Measurements from ENCODE around the gene FAT3. TPM values are rescaled to one million over a fixed set of nuclear protein-coding genes. Genes with fewer than 3 reads are reported as not detected.

Gene FAT3
- total RNA-seq, 1 experiment from 2014 or later: 9.1 TPM

DNA sequence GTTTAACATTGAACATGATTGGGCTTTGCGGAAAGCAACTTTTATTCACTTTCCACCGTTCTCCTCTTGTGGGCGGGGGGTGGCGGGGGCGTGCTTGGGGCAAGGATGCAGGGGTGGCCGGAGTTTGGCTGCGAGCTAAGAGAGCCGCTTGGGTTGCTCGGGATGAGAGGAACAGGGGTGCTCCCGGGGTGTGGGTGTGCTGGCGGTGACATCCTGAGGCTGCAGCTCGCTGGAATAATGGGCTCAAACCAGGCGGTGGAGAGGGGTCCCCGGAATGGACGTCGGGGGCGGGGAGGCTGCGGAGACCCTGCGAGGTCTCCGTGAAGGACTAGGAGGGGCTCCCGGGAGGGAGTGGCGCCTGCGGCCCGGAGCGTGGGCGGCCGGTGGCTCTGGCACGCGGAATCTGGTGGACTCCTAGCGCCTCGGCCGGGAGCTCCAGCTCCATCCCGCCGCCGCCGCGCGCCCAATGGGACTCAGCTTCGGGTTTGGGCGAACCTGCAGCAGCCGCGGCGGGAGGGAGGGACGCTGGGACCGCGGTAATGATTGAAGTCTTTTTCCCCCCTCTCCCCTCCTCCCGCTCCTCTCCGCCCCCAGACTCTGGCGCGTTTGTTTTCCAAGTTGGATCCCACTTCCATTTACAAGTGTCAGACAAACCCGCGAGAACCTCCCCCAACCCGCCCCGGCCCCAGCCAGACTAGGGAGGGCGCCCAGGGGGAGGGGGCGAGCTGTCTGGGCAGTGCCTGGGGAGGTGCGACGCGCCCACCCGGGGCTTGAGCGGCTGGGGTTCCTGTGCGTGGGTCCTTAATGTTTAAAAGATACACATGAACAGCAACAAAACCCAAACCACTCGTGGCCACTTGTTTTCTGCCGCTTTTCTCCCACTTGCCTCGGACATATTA lies 2.0 kb downstream of the FAT3 start:
- Histone ChIP-seq H3K9me3 (ENCODE audit: low read depth, low read length, poor library complexity, severe bottlenecking) (no peaks in the 10 kb centered on the region), H3K4me3 (ENCODE audit: low read depth, low read length, poor library complexity, severe bottlenecking) (peak overlapping the region; percentile 54), H3K27me3 (replicated peaks; ENCODE audit: insufficient read depth, low read depth, low read length, poor library complexity) (peaks cover 44% of the 10 kb centered on the region), H3K27ac (ENCODE audit: low read depth, low read length, poor library complexity, severe bottlenecking) (no peak overlapping the region), H3K36me3 (ENCODE audit: insufficient read depth, low read length, poor library complexity, severe bottlenecking) (no peaks in the 10 kb centered on the region), H3K4me1 (ENCODE audit: insufficient read depth, low read length, poor library complexity, severe bottlenecking) (peaks cover 16% of the 10 kb centered on the region)
- ChIA-PET CTCF (interaction anchor here (0.6 to 0.7 kb wide), 2 partner anchors 258 to 384 kb away, joined by 4 to 6 read pairs; no protein-coding TSS in a partner anchor), POLR2A (ENCODE audit: low non-redundant PET) (no interaction called here)
- no peak for TF ChIP-seq CTCF (conservative IDR thresholded peaks at IDR 0.05; ENCODE audit: low read depth, low read length)
- TF ChIP-seq EZH2 (IDR thresholded peaks at IDR 0.05; ENCODE audit: borderline replicate concordance, low read depth, low read length, poor library complexity, severe bottlenecking): peak; percentile 25
- intact Hi-C loops (cut with micrococcal nuclease; ENCODE audit: unreplicated experiment): loop anchor here (5.0 kb wide), 2 partner anchors 326 to 454 kb away; no protein-coding TSS in a partner anchor
- BruUV-seq (replicated peaks): no TSS peak
- peak; percentile 56 for DNase-seq (ENCODE audit: low spot score)

DNA sequence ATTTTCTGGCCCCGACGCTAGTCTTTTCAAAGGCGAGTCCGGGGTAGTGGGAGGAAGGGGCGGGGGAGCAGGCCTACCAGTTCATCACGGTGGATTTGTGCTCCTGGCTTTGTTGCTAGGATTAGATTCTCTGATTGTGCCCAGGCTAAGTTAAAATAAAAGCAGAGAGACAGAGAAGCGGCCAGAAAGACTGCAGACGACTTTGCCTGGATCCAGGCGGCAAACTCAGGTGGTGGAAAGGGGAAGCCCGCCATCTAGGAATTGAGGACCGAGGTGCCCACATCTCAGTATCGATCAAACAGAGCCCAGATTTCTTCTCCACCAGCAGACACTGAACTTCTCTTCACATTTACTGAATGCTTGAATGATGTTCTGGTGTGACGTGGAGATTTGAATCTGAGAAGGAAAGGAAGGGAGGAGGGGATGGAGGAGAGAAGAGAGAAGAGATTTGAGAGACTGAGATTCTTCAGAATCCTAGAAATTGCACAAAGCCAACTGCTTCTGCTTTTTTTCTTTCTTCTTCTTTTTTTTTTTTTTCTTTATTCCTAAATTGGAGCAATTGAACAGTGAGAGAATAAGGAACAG lies 2.7 kb downstream of the FAT3 start:
- TF ChIP-seq CTCF (conservative IDR thresholded peaks at IDR 0.05; ENCODE audit: low read depth, low read length) (no peak), EZH2 (IDR thresholded peaks at IDR 0.05; ENCODE audit: borderline replicate concordance, low read depth, low read length, poor library complexity, severe bottlenecking) (peak; percentile 6)

GRCh38 chr11:92227959-92228935 lies 3.6 kb downstream of the FAT3 start:
- Histone ChIP-seq H3K4me3 (ENCODE audit: low read depth, low read length, poor library complexity, severe bottlenecking) (no peak overlapping the region), H3K36me3 (ENCODE audit: insufficient read depth, low read length, poor library complexity, severe bottlenecking) (no peaks in the 10 kb centered on the region), H3K4me1 (ENCODE audit: insufficient read depth, low read length, poor library complexity, severe bottlenecking) (peaks cover 16% of the 10 kb centered on the region), H3K27ac (ENCODE audit: low read depth, low read length, poor library complexity, severe bottlenecking) (no peak overlapping the region), H3K27me3 (replicated peaks; ENCODE audit: insufficient read depth, low read depth, low read length, poor library complexity) (peaks cover 44% of the 10 kb centered on the region), H3K9me3 (ENCODE audit: low read depth, low read length, poor library complexity, severe bottlenecking) (no peaks in the 10 kb centered on the region)
- POLR2A ChIA-PET (ENCODE audit: low non-redundant PET): no interaction called here
- no TSS peak for BruUV-seq (replicated peaks)
- no peak for DNase-seq (ENCODE audit: low spot score)
- no peak for TF ChIP-seq CTCF (conservative IDR thresholded peaks at IDR 0.05; ENCODE audit: low read depth, low read length)
- TF ChIP-seq EZH2 (IDR thresholded peaks at IDR 0.05; ENCODE audit: borderline replicate concordance, low read depth, low read length, poor library complexity, severe bottlenecking): no peak
- CTCF ChIA-PET: interaction anchor here (0.6 kb wide), 1 partner anchor 1946 kb away, joined by 3 read pairs; no protein-coding TSS in a partner anchor
- intact Hi-C loops (cut with micrococcal nuclease; ENCODE audit: unreplicated experiment): loop anchor here (5.0 kb wide), 2 partner anchors 324 to 456 kb away; no protein-coding TSS in a partner anchor

More for the DNA sequence above, 2.7 kb downstream of the FAT3 start:
- Histone ChIP-seq H3K27me3 (replicated peaks; ENCODE audit: insufficient read depth, low read depth, low read length, poor library complexity) (peaks cover 44% of the 10 kb centered on the region), H3K9me3 (ENCODE audit: low read depth, low read length, poor library complexity, severe bottlenecking) (no peaks in the 10 kb centered on the region), H3K27ac (ENCODE audit: low read depth, low read length, poor library complexity, severe bottlenecking) (no peak overlapping the region), H3K4me3 (ENCODE audit: low read depth, low read length, poor library complexity, severe bottlenecking) (peak overlapping the region; percentile 54), H3K36me3 (ENCODE audit: insufficient read depth, low read length, poor library complexity, severe bottlenecking) (no peaks in the 10 kb centered on the region), H3K4me1 (ENCODE audit: insufficient read depth, low read length, poor library complexity, severe bottlenecking) (peaks cover 16% of the 10 kb centered on the region)
- ChIA-PET CTCF (no interaction called here), POLR2A (ENCODE audit: low non-redundant PET) (no interaction called here)
- intact Hi-C loops (cut with micrococcal nuclease; ENCODE audit: unreplicated experiment): loop anchor here (5.0 kb wide), 2 partner anchors 325 to 455 kb away; no protein-coding TSS in a partner anchor
- peak; percentile 15 for DNase-seq (ENCODE audit: low spot score)
- no TSS peak for BruUV-seq (replicated peaks)

All from A673 (cell line).